COLO668 (cell line): Measurements from ENCODE around the gene KLHL15.
"Not testable (repeated sequence)": the region's sequence is repeated elsewhere in the genome, so short reads cannot be mapped to it uniquely, and the experiment has no call there.

Source experiments
- DNase-seq: peaks from one replicate; lab custom pipeline; 2025; ENCODE audit not compliant: unreplicated experiment; lab: John Stamatoyannopoulos, UW

Gene KLHL15

GRCh38 chrX:24018809-24019208 lies 8.2 kb downstream of the KLHL15 start:
- DNase-seq, result no peak

- no peak for DNase-seq
These were observed 9.3 kb downstream of the KLHL15 start for GRCh38 chrX:24017674-24018073.

- DNase-seq, result no peak
These were observed 12.5 kb downstream of the KLHL15 start for GRCh38 chrX:24014388-24015018.

GRCh38 chrX:24012266-24012665 lies 14.7 kb downstream of the KLHL15 start:
- no peak for DNase-seq

GRCh38 chrX:24005867-24006266 lies 21.1 kb downstream of the KLHL15 start:
- DNase-seq, result no peak

- DNase-seq, result no peak
These were observed 22.0 kb downstream of the KLHL15 start for GRCh38 chrX:24005028-24005427.

GRCh38 chrX:24002792-24003191 lies 24.2 kb downstream of the KLHL15 start:
- DNase-seq, result no peak

- no peak for DNase-seq
These were observed 24.8 kb downstream of the KLHL15 start for GRCh38 chrX:24002167-24002566.

- DNase-seq, result no peak
These were observed 27.3 kb downstream of the KLHL15 start for GRCh38 chrX:23999671-24000070.

GRCh38 chrX:23993012-23993633 lies 33.9 kb downstream of the KLHL15 start:
- DNase-seq, result no peak

GRCh38 chrX:23992431-23992830 lies 34.6 kb downstream of the KLHL15 start:
- no peak for DNase-seq

GRCh38 chrX:23990455-23990854 lies 36.5 kb downstream of the KLHL15 start:
- no peak for DNase-seq

- DNase-seq, result no peak
These were observed 37.3 kb downstream of the KLHL15 start for GRCh38 chrX:23989689-23990088.

GRCh38 chrX:23982891-23983290 lies 44.1 kb downstream of the KLHL15 start:
- DNase-seq, result no peak

GRCh38 chrX:23981711-23982110 lies 45.3 kb downstream of the KLHL15 start:
- no peak for DNase-seq

GRCh38 chrX:23981222-23981621 lies 45.8 kb downstream of the KLHL15 start:
- no peak for DNase-seq

- no peak for DNase-seq
These were observed 47.0 kb downstream of the KLHL15 start for GRCh38 chrX:23980011-23980441.

- DNase-seq, result no peak
These were observed 48.5 kb downstream of the KLHL15 start for GRCh38 chrX:23978491-23978890.

- not testable (repeated sequence) for DNase-seq
These were observed 61.4 kb downstream of the KLHL15 start for GRCh38 chrX:23965630-23966029.

GRCh38 chrX:23964191-23964590 lies 62.8 kb downstream of the KLHL15 start:
- no peak for DNase-seq

- no peak for DNase-seq
These were observed 67.2 kb downstream of the KLHL15 start for GRCh38 chrX:23959781-23960180.

GRCh38 chrX:23954396-23954795 lies 72.6 kb downstream of the KLHL15 start:
- DNase-seq, result no peak

- no peak for DNase-seq
These were observed 73.1 kb downstream of the KLHL15 start for GRCh38 chrX:23953908-23954269.
